Type B pancreatic cell (in vitro differentiated cells): ENCODE measurements around the gene SLC5A9. TPM values are rescaled to one million over a fixed set of nuclear protein-coding genes. Genes with fewer than 3 reads are reported as not detected.

ENCODE experiments used
- DNase-seq: peaks from one replicate; pipeline ENCODE4 v3.0.0; 2021; ENCODE audit warnings: mixed read lengths; ENCODE audit not compliant: unreplicated experiment; ENCODE audit errors: extremely low spot score
- H3K27ac Mint-ChIP-seq: 2 replicates; pipeline ENCODE4 v1.8.0; 2021; ENCODE audit warnings: mild to moderate bottlenecking, mixed read lengths
- H3K27me3 Mint-ChIP-seq: 2 replicates; pipeline ENCODE4 v1.8.0; 2021; ENCODE audit warnings: mixed read lengths
- H3K36me3 Mint-ChIP-seq: 2 replicates; pipeline ENCODE4 v1.8.0; 2021; ENCODE audit warnings: mixed read lengths
- H3K4me1 Mint-ChIP-seq: one replicate; pipeline ENCODE4 v1.8.0; 2021; ENCODE audit warnings: mixed read lengths; ENCODE audit not compliant: unreplicated experiment
- H3K4me3 Mint-ChIP-seq: 2 replicates; pipeline ENCODE4 v1.8.0; 2021; ENCODE audit warnings: mild to moderate bottlenecking, mixed read lengths
- H3K9me3 Mint-ChIP-seq: 2 replicates; pipeline ENCODE4 v1.8.0; 2021; ENCODE audit warnings: mixed read lengths
- CTCF ChIP-seq: fragments of 200-600 bp; sonication (generic); conservative IDR thresholded peaks from 2 replicates; pipeline ENCODE4 v1.5.0; 2021; ENCODE audit warnings: antibody characterized with exemption, mild to moderate bottlenecking
- total RNA-seq: library from RNA; stranded (reverse); gene quantifications from 2 replicates; pipeline ENCODE4 v1.2.1, GENCODE V29; 2021; ENCODE audit warnings: low replicate concordance

Gene SLC5A9
- total RNA-seq, 1 donor from 2014 or later, result 1.6 TPM

- Mint-ChIP-seq H3K27ac (no peak overlapping the region), H3K4me3 (no peak overlapping the region), H3K4me1 (peaks cover 7% of the 10 kb centered on the region), H3K27me3 (peaks cover 25% of the 10 kb centered on the region), H3K36me3 (no peaks in the 10 kb centered on the region), H3K9me3 (no peaks in the 10 kb centered on the region)
- DNase-seq, result no peak
- no peak for TF ChIP-seq CTCF
Measured at GRCh38 chr1:48219803-48220202, 2.7 kb upstream of the SLC5A9 start.

DNA sequence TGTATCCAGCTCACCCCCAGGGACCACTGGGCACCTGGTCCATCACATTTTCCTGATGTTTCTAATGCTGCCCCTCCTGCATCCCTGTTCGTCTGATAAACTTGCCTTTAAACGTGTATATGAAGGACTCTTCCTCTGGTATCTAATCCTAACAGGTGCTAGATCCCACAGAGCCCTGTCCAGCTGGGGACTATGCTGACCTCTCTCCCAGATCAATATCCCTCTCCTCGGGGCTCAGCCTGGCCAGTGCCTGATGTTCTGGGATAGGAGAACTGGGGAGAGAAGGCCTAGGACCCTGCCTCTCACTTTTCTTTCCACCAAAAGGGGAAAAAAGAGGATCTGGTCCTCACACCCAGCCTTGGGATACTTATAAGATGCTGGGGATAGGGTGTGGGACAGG lies 1.4 kb upstream of the SLC5A9 start:
- no peak for TF ChIP-seq CTCF
- DNase-seq, result no peak
- H3K9me3 Mint-ChIP-seq, result no peaks in the 10 kb centered on the region

DNA sequence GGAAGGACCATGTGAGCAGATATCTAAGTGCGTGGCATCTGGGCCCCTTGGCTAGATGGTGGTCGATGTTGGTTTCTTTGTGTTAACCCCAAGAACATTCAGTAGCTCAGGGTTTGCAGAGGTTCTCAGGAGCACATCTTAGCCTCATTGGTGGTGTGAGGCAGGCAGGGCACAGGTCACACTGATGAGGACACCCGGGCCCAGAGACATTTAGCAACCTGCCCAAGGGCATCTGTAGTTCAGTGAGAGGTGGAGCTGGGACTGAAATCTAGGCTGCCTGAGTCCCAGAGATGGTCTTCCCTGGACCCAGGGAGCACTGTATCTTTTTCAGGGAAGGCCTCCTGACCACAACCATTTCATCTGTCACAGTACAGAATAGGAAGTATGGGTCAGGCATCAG lies 859 bp upstream of the SLC5A9 start:
- no peak for DNase-seq
- Mint-ChIP-seq H3K27ac (no peak overlapping the region), H3K9me3 (no peaks in the 10 kb centered on the region), H3K4me3 (no peak overlapping the region), H3K36me3 (no peaks in the 10 kb centered on the region), H3K4me1 (peaks cover 7% of the 10 kb centered on the region), H3K27me3 (peaks cover 18% of the 10 kb centered on the region)
- TF ChIP-seq CTCF, result no peak

More for the DNA sequence above, 1.4 kb upstream of the SLC5A9 start:
- Mint-ChIP-seq H3K27me3 (peaks cover 23% of the 10 kb centered on the region), H3K27ac (no peak overlapping the region), H3K4me3 (no peak overlapping the region), H3K36me3 (no peaks in the 10 kb centered on the region), H3K4me1 (peaks cover 7% of the 10 kb centered on the region)

- H3K36me3 Mint-ChIP-seq, result no peaks in the 10 kb centered on the region
- H3K4me3 Mint-ChIP-seq, result no peak overlapping the region
- TF ChIP-seq CTCF, result no peak
- DNase-seq, result no peak
- peaks cover 12% of the 10 kb centered on the region for H3K27me3 Mint-ChIP-seq
- H3K9me3 Mint-ChIP-seq, result no peaks in the 10 kb centered on the region
- no peak overlapping the region for H3K27ac Mint-ChIP-seq
- H3K4me1 Mint-ChIP-seq, result peaks cover 7% of the 10 kb centered on the region
Measured at GRCh38 chr1:48223366-48224240, 1.1 kb downstream of the SLC5A9 start.

DNA sequence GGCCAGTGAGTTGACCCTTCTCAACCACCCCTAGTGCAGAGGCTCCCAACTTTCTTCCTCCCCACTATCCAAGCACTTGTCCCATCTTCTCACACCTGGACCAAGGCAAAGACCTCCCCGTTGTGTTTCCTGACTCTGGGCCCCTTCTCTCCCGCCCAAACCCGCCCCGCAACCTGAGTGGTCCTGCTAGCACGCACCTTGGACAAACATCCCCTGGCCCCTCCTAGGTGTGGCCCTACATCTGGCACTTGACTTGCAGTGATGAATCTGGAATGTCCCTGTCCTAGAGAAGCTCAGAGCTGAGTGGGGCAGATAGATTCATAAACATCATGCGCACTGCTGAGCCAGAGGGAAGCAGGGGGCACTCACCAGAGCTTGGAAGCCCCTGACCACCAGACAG lies 2.3 kb downstream of the SLC5A9 start:
- Mint-ChIP-seq H3K4me3 (no peak overlapping the region), H3K4me1 (peaks cover 7% of the 10 kb centered on the region), H3K27ac (no peak overlapping the region), H3K36me3 (no peaks in the 10 kb centered on the region), H3K27me3 (peaks cover 8% of the 10 kb centered on the region), H3K9me3 (no peaks in the 10 kb centered on the region)
- TF ChIP-seq CTCF, result no peak
- DNase-seq, result no peak
